ENCODE results near the gene CEP112.

Gene CEP112

GRCh38 chr17:65660078-65660477 is 531.9 kb downstream of the CEP112 start:
- TF ChIP-seq CTCF (IDR thresholded peaks at IDR 0.05) (no peak), ZFX (IDR thresholded peaks at IDR 0.05; ENCODE audit: borderline replicate concordance) (no peak)
- no peak overlapping the region for H3K27ac ChIP-seq

GRCh38 chr17:65659512-65659911 is 532.4 kb downstream of the CEP112 start:
- H3K27ac ChIP-seq: no peak overlapping the region
- no peak for TF ChIP-seq ZFX (IDR thresholded peaks at IDR 0.05; ENCODE audit: borderline replicate concordance)
- TF ChIP-seq CTCF (IDR thresholded peaks at IDR 0.05): no peak

GRCh38 chr17:65657251-65657828 is 534.6 kb downstream of the CEP112 start:
- no peak overlapping the region for H3K27ac ChIP-seq
- TF ChIP-seq ZFX (IDR thresholded peaks at IDR 0.05; ENCODE audit: borderline replicate concordance): no peak
- TF ChIP-seq CTCF (IDR thresholded peaks at IDR 0.05): no peak

- TF ChIP-seq CTCF (IDR thresholded peaks at IDR 0.05): no peak
- no peak for TF ChIP-seq ZFX (IDR thresholded peaks at IDR 0.05; ENCODE audit: borderline replicate concordance)
- H3K27ac ChIP-seq: no peak overlapping the region
Observed at GRCh38 chr17:65656390-65657250, 535.3 kb downstream of the CEP112 start.

GRCh38 chr17:65655706-65656105 is 536.2 kb downstream of the CEP112 start:
- no peak overlapping the region for H3K27ac ChIP-seq
- TF ChIP-seq CTCF (IDR thresholded peaks at IDR 0.05): no peak

- TF ChIP-seq CTCF (IDR thresholded peaks at IDR 0.05) (no peak), ZFX (IDR thresholded peaks at IDR 0.05; ENCODE audit: borderline replicate concordance) (no peak)
- H3K27ac ChIP-seq: no peak overlapping the region
Observed at GRCh38 chr17:65644545-65644944, 547.4 kb downstream of the CEP112 start.
